Naive B cell (primary cell): Measurements from ENCODE around the gene ALDH1B1. TPM values are rescaled to one million over a fixed set of nuclear protein-coding genes. Genes with fewer than 3 reads are reported as not detected.
"Not testable (repeated sequence)": the region's sequence is repeated elsewhere in the genome, so short reads cannot be mapped to it uniquely, and the experiment has no call there.

Source experiments
- ATAC-seq, 2 donors: fragments of 150-1000 bp; cut with Tn5 transposase; 2 replicates each; pipeline ENCODE4 v1.10.0; 2021; ENCODE audit warnings: low read depth in 2 of 2, mild to moderate bottlenecking in 2 of 2, moderate library complexity in 2 of 2
- DNase-seq: peaks from one replicate; pipeline ENCODE4 v3.0.0; 2022
- H3K27ac Mint-ChIP-seq, 6 donors: one replicate each; pipeline ENCODE4 v1.8.0; 2020 to 2022; ENCODE audit warnings: mild to moderate bottlenecking in 6 of 6, mixed read lengths in 6 of 6, moderate library complexity in 5 of 6, inconsistent platforms in 2 of 6
- H3K27me3 Mint-ChIP-seq, 3 donors: one replicate each; pipeline ENCODE4 v1.8.0; 2021 to 2022; ENCODE audit warnings: mixed read lengths in 3 of 3, mild to moderate bottlenecking in 1 of 3
- H3K36me3 Mint-ChIP-seq, 2 donors: one replicate each; pipeline ENCODE4 v1.8.0; 2020 to 2022; ENCODE audit warnings: mixed read lengths in 2 of 2, inconsistent platforms in 1 of 2, mild to moderate bottlenecking in 1 of 2
- H3K4me1 Mint-ChIP-seq, 3 donors: one replicate each; pipeline ENCODE4 v1.8.0; 2020 to 2022; ENCODE audit warnings: mixed read lengths in 3 of 3, inconsistent platforms in 1 of 3, mild to moderate bottlenecking in 1 of 3, moderate library complexity in 1 of 3
- H3K4me3 Mint-ChIP-seq, 8 donors: one replicate each; pipeline ENCODE4 v1.8.0; 2020 to 2022; ENCODE audit warnings: mild to moderate bottlenecking in 8 of 8, mixed read lengths in 8 of 8, moderate library complexity in 8 of 8, inconsistent platforms in 2 of 8
- H3K9me3 Mint-ChIP-seq, 7 donors: one replicate each; pipeline ENCODE4 v1.8.0; 2020 to 2022; ENCODE audit warnings: mixed read lengths in 7 of 7, mild to moderate bottlenecking in 5 of 7, inconsistent platforms in 2 of 7, moderate library complexity in 1 of 7
- polyA plus RNA-seq, 6 donors: library from polyadenylated mRNA; unstranded; fragments of 300-500 nt; fragmentation: Illumina TruSeq; gene quantifications; one replicate each; pipeline ENCODE4 v1.2.3, GENCODE V29; 2021; ENCODE audit warnings: low read depth in 6 of 6

Gene ALDH1B1
- polyA plus RNA-seq, 6 donors from 2014 or later = 2.7 to 8.2 (median 7.4) TPM; not detected in 1

DNA sequence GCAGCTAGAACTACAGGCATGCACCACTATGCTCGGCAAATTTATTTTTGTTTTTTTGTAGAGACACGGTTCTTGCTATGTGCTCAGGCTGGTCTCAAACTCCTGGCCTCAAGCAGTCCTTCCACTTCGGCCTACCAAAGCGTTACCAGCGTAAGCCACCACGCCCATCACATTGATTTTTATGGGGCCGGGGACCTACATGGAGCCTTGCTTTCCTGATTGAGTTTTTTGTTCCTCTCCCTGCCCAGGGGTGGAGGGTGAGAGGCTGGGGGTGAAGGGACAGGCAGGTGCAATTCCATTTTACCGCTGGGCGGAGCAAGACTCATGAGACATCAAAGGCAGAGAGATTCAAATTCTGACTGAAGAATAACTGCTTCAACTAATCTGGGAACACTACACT lies 1.9 kb downstream of the ALDH1B1 start:
- Mint-ChIP-seq H3K27ac (peak overlapping the region in 2 of 6 donors; percentile 33 to 52), H3K27me3 (peaks cover 6 to 11% (median 9%) of the 10 kb centered on the region in 3 donors), H3K4me3 (peak overlapping the region in 3 of 8 donors; percentile 10 to 73 (median 63)), H3K4me1 (peaks cover 16 to 24% (median 17%) of the 10 kb centered on the region in 3 donors), H3K36me3 (peaks cover 6 to 7% of the 10 kb centered on the region in 2 donors), H3K9me3 (peaks cover 0 to 3% (median 0%) of the 10 kb centered on the region in 7 donors)
- ATAC-seq (no peak), DNase-seq (no peak)

DNA sequence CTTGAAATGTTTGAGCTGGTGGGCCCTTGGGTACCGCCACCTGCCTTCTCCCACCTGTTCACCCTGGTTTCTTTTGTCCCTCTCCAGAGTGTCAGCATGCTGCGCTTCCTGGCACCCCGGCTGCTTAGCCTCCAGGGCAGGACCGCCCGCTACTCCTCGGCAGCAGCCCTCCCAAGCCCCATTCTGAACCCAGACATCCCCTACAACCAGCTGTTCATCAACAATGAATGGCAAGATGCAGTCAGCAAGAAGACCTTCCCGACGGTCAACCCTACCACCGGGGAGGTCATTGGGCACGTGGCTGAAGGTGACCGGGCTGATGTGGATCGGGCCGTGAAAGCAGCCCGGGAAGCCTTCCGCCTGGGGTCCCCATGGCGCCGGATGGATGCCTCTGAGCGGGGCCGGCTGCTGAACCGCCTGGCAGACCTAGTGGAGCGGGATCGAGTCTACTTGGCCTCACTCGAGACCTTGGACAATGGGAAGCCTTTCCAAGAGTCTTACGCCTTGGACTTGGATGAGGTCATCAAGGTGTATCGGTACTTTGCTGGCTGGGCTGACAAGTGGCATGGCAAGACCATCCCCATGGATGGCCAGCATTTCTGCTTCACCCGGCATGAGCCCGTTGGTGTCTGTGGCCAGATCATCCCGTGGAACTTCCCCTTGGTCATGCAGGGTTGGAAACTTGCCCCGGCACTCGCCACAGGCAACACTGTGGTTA lies 3.3 kb downstream of the ALDH1B1 start:
- Mint-ChIP-seq H3K36me3 (peaks cover 6 to 7% of the 10 kb centered on the region in 2 donors), H3K27me3 (peaks cover 5 to 8% (median 7%) of the 10 kb centered on the region in 3 donors), H3K4me3 (peak overlapping the region in 2 of 8 donors; percentile 6 to 10)

DNA sequence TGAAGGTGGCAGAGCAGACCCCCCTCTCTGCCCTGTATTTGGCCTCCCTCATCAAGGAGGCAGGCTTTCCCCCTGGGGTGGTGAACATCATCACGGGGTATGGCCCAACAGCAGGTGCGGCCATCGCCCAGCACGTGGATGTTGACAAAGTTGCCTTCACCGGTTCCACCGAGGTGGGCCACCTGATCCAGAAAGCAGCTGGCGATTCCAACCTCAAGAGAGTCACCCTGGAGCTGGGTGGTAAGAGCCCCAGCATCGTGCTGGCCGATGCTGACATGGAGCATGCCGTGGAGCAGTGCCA lies 3.8 kb downstream of the ALDH1B1 start:
- DNase-seq = no peak
- peaks cover 0 to 3% (median 0%) of the 10 kb centered on the region in 7 donors for H3K9me3 Mint-ChIP-seq
- no peak overlapping the region for H3K4me3 Mint-ChIP-seq
- H3K4me1 Mint-ChIP-seq = peaks cover 16 to 26% (median 17%) of the 10 kb centered on the region in 3 donors
- H3K27me3 Mint-ChIP-seq = peaks cover 0 to 8% (median 2%) of the 10 kb centered on the region in 3 donors
- ATAC-seq = no peak
- H3K27ac Mint-ChIP-seq = peak overlapping the region in 2 of 6 donors; percentile 20 to 27
- peaks cover 6 to 7% of the 10 kb centered on the region in 2 donors for H3K36me3 Mint-ChIP-seq

More for the DNA sequence above, 3.3 kb downstream of the ALDH1B1 start:
- H3K27ac Mint-ChIP-seq = no peak overlapping the region
- H3K9me3 Mint-ChIP-seq = peaks cover 0 to 3% (median 0%) of the 10 kb centered on the region in 7 donors
- no peak for DNase-seq
- ATAC-seq = no peak
- H3K4me1 Mint-ChIP-seq = peaks cover 16 to 25% (median 17%) of the 10 kb centered on the region in 3 donors

DNA sequence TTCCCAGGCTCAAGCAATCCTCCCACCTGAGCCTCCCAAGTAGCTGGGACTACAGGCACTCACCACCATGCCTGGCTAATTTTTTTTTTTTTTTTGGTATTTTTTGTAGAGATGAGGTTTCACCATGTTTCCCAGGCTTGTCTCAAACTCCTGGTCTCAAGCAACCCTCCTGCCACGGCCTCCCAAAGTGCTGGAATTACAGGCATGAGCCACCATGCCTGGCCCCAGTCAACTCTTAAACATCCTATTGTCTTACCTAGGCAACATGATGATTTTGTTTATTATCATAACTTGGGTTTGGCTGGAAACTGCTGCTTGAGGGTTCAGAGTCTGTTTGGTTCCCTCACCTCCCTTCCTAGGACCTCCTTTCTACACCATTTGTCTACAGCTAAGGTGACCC lies 6.7 kb downstream of the ALDH1B1 start:
- H3K4me1 Mint-ChIP-seq, ATAC-seq, H3K4me3 Mint-ChIP-seq, H3K36me3 Mint-ChIP-seq, H3K9me3 Mint-ChIP-seq, DNase-seq: not testable (repeated sequence)
- Mint-ChIP-seq H3K27ac (peak overlapping the region in 1 of 6 donors; percentile 44), H3K27me3 (peaks cover 11 to 26% (median 20%) of the 10 kb centered on the region in 3 donors)

DNA sequence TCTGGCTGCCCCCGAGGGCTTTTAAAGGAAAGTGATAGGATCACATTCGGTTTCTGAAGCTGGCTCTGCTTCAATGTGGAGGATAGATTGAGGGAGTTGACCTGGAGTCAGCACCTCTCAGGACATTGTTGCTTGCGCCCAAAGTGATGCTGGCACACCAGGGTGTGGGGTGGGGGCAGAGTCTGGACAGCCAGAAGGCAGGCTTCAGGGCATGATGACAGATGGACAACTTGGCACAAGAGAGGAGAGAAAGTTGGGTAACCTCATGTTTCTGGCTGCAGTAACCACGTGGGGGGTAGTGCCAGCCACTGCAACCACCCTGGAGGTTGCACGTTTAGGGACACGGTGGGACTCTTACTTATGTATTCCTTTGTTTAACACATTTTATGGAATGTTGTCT lies 9.5 kb downstream of the ALDH1B1 start:
- Mint-ChIP-seq H3K4me3 (no peak overlapping the region), H3K27ac (no peak overlapping the region), H3K4me1 (peaks cover 0 to 2% (median 0%) of the 10 kb centered on the region in 3 donors), H3K36me3 (peaks cover 0 to under 1% of the 10 kb centered on the region in 2 donors), H3K27me3 (peaks cover 29 to 43% (median 40%) of the 10 kb centered on the region in 3 donors), H3K9me3 (peaks cover 0 to 1% (median 0%) of the 10 kb centered on the region in 7 donors)
- no peak for ATAC-seq
- DNase-seq = no peak

DNA sequence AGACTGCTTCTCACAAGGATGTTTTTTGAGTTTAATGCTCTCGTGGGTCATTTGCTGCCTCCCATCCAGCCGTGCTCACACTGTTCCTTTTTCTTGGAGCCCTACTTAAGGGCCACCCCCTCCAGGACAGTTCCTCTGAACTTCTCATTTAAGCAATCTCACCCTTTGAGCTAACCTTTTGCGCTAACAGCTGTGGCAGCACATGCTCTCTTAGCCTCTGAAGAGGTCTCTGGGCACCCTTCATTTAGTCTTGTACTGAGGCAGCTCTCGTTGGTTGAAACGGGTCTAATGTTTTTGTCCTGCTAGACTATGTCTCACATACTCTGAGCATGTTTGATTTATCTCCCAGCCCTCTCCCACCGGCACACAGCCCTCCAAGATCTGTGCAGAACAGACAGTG lies 11.8 kb downstream of the ALDH1B1 start:
- no peaks in the 10 kb centered on the region for H3K36me3 Mint-ChIP-seq
- DNase-seq (no peak), ATAC-seq (no peak)
- H3K4me1 Mint-ChIP-seq = peaks cover 0 to 2% (median 0%) of the 10 kb centered on the region in 3 donors
- H3K9me3 Mint-ChIP-seq = no peaks in the 10 kb centered on the region
- H3K4me3 Mint-ChIP-seq = no peak overlapping the region
- no peak overlapping the region for H3K27ac Mint-ChIP-seq
- peaks cover 35 to 47% (median 43%) of the 10 kb centered on the region in 3 donors for H3K27me3 Mint-ChIP-seq

DNA sequence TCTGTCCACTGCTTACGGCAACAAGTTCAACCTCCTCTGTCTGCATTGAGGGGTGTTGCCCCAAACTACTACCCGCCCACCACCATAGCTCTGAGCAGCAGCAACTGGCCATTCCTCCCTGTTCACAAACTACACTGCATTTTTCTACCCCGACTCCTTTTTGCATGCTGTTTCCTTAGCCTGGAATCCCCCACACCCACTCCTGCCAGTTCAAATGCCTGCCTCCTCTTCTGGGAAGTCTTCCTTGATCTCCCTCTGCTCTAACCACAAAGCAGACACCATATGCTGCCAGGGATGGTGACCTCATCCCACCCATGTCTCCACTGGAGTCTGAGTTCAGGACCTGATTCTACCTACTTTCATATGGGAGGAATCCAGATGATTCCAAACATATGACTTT lies 13.3 kb downstream of the ALDH1B1 start:
- Mint-ChIP-seq H3K4me3 (no peak overlapping the region), H3K27me3 (peaks cover 38 to 47% (median 42%) of the 10 kb centered on the region in 3 donors), H3K36me3 (no peaks in the 10 kb centered on the region), H3K4me1 (peaks cover 0 to 1% (median 0%) of the 10 kb centered on the region in 3 donors), H3K9me3 (no peaks in the 10 kb centered on the region), H3K27ac (peak overlapping the region in 1 of 6 donors; percentile 58)
- ATAC-seq (no peak), DNase-seq (no peak)

DNA sequence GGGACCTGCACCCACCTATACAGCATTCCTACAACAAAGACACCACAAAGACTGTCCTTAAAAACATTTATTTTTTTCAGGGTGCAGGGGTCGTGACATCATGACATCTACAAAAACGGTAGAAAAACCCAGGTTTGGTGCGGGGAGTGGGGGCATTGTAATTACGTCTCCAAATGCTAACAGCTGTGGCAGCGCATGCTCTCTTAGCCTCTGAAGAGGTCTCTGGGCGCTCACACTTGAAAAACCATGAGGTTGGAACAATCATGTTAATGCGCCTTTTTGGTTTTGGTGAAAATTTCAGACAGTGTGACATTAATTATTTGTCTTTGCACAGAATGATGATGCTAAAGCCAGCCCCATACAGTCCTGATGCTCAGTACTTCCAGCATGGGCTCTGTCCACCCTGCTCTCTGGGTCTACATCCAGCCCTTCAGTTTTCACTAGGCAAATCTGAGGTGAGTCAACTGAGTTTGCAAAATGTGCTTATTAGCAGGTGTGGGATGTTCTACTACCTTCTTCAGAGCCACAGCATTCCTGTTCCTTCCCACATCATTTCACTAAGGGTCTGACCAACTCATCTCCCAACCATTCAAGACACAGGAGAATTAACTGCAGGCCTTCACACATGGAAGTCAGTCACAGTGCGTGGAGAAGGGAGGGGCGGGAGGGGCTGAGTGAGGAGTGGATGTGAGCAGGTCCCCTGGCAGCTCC lies 14.1 kb downstream of the ALDH1B1 start:
- H3K9me3 Mint-ChIP-seq = no peaks in the 10 kb centered on the region
- H3K4me1 Mint-ChIP-seq = no peaks in the 10 kb centered on the region
- ATAC-seq (no peak), DNase-seq (no peak)
- no peak overlapping the region for H3K4me3 Mint-ChIP-seq
- no peaks in the 10 kb centered on the region for H3K36me3 Mint-ChIP-seq
- peaks cover 41 to 46% (median 46%) of the 10 kb centered on the region in 3 donors for H3K27me3 Mint-ChIP-seq
- H3K27ac Mint-ChIP-seq = no peak overlapping the region

DNA sequence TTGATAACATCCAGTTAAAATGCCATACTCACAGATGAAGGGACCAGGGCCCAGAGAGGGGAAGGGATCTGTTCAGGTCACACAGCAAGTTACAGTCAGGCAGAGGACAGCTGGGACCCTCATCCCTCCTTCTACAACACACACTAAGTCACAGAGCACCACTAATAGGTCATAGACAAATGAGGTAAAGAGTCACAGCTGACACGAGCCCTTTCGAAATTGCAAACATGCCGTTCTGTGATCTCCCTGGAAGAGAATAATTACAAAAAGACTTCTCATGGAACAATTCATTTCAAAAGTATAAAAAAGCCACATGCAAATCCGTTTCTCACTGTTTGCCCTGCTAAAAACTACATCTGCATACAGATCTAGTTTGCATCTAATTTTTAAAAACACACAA lies 16.2 kb downstream of the ALDH1B1 start:
- H3K4me3 Mint-ChIP-seq = no peak overlapping the region
- DNase-seq = no peak

DNA sequence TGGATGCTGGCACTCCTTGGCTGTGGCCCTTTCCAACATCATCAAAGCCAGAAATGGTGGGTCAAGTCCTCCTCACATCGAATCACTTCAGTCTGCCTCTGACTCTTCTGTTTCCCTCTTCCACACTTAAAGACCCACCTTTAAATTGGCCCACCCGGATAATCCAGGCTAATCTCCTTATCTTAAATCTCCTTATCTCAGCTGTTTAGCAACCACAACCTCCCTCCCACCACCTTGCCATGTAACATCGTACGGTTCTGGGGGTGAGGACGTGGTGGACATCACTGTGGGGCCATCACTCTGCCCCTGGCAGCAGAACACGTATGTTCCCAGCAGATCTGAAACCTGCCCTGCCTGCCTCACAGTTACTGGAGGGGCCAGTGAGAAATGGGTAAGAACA lies 20.2 kb downstream of the ALDH1B1 start:
- no peak for DNase-seq
- Mint-ChIP-seq H3K27ac (no peak overlapping the region), H3K27me3 (peaks cover 27 to 36% (median 34%) of the 10 kb centered on the region in 3 donors), H3K4me1 (no peaks in the 10 kb centered on the region), H3K4me3 (no peak overlapping the region), H3K9me3 (no peaks in the 10 kb centered on the region), H3K36me3 (no peaks in the 10 kb centered on the region)
- ATAC-seq = no peak

More for the DNA sequence above, 16.2 kb downstream of the ALDH1B1 start:
- Mint-ChIP-seq H3K9me3 (no peaks in the 10 kb centered on the region), H3K27ac (no peak overlapping the region), H3K4me1 (no peaks in the 10 kb centered on the region), H3K36me3 (no peaks in the 10 kb centered on the region), H3K27me3 (peaks cover 37 to 50% (median 46%) of the 10 kb centered on the region in 3 donors)
- ATAC-seq = no peak

DNA sequence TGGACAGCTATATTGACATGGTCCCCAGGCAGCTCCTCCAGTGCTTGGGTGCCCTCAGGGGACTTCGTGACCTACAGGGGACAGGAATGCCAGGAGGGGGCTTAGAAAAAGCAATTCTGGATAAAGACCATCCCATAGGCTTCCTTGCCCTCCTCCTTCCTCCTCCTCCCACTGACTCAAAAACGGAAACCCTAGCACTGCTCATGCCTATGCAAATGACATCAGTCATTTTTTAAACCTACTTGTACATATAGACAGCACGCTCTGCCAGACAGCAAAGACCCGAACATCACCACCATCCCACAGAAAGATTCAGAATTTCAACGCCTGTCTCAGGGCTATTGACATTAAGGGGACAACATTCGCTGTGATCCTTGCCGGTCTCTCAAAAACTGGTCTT lies 20.8 kb downstream of the ALDH1B1 start:
- Mint-ChIP-seq H3K27me3 (peaks cover 32 to 36% (median 34%) of the 10 kb centered on the region in 3 donors), H3K4me3 (no peak overlapping the region), H3K4me1 (no peaks in the 10 kb centered on the region), H3K27ac (no peak overlapping the region), H3K9me3 (no peaks in the 10 kb centered on the region), H3K36me3 (no peaks in the 10 kb centered on the region)
- no peak for ATAC-seq
- no peak for DNase-seq

DNA sequence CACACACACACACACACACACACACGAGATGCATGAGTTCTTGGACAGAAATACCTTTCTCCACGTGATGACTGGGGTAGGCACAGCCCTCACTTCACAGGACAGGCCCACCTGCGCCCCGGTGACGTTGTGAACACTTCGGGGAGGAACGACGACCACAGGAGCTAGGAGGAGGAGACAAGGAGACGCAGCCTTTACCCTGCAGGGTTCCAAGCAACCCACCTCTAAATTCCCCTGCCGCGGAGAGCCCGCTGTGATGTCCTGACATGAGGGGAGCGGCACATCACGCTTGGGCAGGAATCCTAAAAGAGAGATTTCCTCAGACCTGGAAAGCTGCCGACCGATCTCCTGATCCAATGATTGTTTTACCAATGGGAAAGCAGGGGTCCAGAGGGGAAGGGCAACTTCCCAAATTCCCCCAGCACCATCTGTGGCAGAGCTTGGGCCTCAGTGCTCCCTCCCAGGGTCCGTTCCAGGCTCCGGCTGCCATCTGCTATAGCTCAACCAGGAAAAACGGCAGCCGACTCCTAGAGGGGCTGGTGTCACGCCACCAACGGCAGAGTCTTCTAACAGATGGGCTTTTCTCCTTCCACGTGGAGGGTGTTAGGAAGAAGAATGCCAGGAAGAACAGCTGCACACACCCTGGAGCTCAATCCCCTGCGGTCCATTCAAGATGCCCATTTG lies 21.7 kb downstream of the ALDH1B1 start:
- no peaks in the 10 kb centered on the region for H3K36me3 Mint-ChIP-seq
- H3K9me3 Mint-ChIP-seq = no peaks in the 10 kb centered on the region
- ATAC-seq (no peak), DNase-seq (no peak)
- H3K4me1 Mint-ChIP-seq = no peaks in the 10 kb centered on the region
- H3K4me3 Mint-ChIP-seq = no peak overlapping the region
- H3K27me3 Mint-ChIP-seq = peaks cover 28 to 36% (median 32%) of the 10 kb centered on the region in 3 donors
- no peak overlapping the region for H3K27ac Mint-ChIP-seq

DNA sequence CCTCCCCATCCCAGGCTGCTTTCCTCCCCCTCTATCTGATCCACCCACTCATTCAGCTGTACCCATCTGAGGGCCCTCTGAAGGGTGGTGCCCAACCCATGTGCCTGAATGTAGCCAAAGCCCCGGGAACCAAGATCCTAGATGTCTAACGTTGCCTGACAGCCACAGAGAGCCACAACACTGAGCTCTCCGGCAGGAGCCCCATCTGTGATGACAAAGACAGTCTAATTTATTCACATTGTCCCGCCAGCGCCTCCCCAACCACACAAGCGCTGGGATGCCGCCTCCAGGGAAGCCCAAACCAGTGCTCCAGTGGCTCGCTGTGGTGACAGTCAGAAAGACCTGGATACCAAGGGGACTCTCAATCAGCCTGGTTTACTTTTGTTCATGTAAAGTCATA lies 23.4 kb downstream of the ALDH1B1 start:
- no peak for DNase-seq
- Mint-ChIP-seq H3K4me3 (no peak overlapping the region), H3K27ac (no peak overlapping the region), H3K36me3 (no peaks in the 10 kb centered on the region), H3K9me3 (peaks cover 0 to 1% (median 0%) of the 10 kb centered on the region in 7 donors), H3K4me1 (no peaks in the 10 kb centered on the region), H3K27me3 (peaks cover 28 to 42% (median 29%) of the 10 kb centered on the region in 3 donors)
- ATAC-seq = no peak
